Measurements from ENCODE around the gene NPY5R.

Gene NPY5R

GRCh38 chr4:163384926-163385325, 41.2 kb downstream of the NPY5R start:
- TF ChIP-seq CTCF (IDR thresholded peaks at IDR 0.05): no peak
- H3K27me3 ChIP-seq: no peaks in the 10 kb centered on the region
- no peaks in the 10 kb centered on the region for H3K9me3 ChIP-seq
- H3K27ac ChIP-seq: no peak overlapping the region
- no peaks in the 10 kb centered on the region for H3K36me3 ChIP-seq
- no peaks in the 10 kb centered on the region for H3K4me1 ChIP-seq (ENCODE audit: control insufficient read depth in 1 of 2, insufficient read depth in 1 of 2, low read depth in 1 of 2, low read length in 1 of 2)
- no peak overlapping the region for H3K4me3 ChIP-seq (ENCODE audit: low read depth in 1 of 2, low read length in 1 of 2)

GRCh38 chr4:163385466-163385865, 41.8 kb downstream of the NPY5R start:
- Histone ChIP-seq H3K4me3 (ENCODE audit: low read depth in 1 of 2, low read length in 1 of 2) (no peak overlapping the region), H3K9me3 (no peaks in the 10 kb centered on the region), H3K4me1 (ENCODE audit: control insufficient read depth in 1 of 2, insufficient read depth in 1 of 2, low read depth in 1 of 2, low read length in 1 of 2) (no peaks in the 10 kb centered on the region), H3K36me3 (no peaks in the 10 kb centered on the region), H3K27ac (no peak overlapping the region), H3K27me3 (no peaks in the 10 kb centered on the region)
- TF ChIP-seq CTCF (IDR thresholded peaks at IDR 0.05): no peak

GRCh38 chr4:163391756-163392155, 48.1 kb downstream of the NPY5R start:
- Histone ChIP-seq H3K9me3 (no peaks in the 10 kb centered on the region), H3K4me3 (ENCODE audit: low read depth in 1 of 2, low read length in 1 of 2) (no peak overlapping the region), H3K36me3 (no peaks in the 10 kb centered on the region), H3K27me3 (no peaks in the 10 kb centered on the region), H3K27ac (no peak overlapping the region), H3K4me1 (ENCODE audit: control insufficient read depth in 1 of 2, insufficient read depth in 1 of 2, low read depth in 1 of 2, low read length in 1 of 2) (no peaks in the 10 kb centered on the region)
- no peak for TF ChIP-seq CTCF (IDR thresholded peaks at IDR 0.05)

- Histone ChIP-seq H3K4me3 (ENCODE audit: low read depth in 1 of 2, low read length in 1 of 2) (no peak overlapping the region), H3K27me3 (no peaks in the 10 kb centered on the region), H3K9me3 (no peaks in the 10 kb centered on the region), H3K4me1 (ENCODE audit: control insufficient read depth in 1 of 2, insufficient read depth in 1 of 2, low read depth in 1 of 2, low read length in 1 of 2) (no peaks in the 10 kb centered on the region), H3K27ac (no peak overlapping the region), H3K36me3 (no peaks in the 10 kb centered on the region)
- no peak for TF ChIP-seq CTCF (IDR thresholded peaks at IDR 0.05)
Observed at GRCh38 chr4:163392328-163392727, 48.6 kb downstream of the NPY5R start.

GRCh38 chr4:163393471-163393870, 49.8 kb downstream of the NPY5R start:
- H3K4me1 ChIP-seq (ENCODE audit: control insufficient read depth in 1 of 2, insufficient read depth in 1 of 2, low read depth in 1 of 2, low read length in 1 of 2): no peaks in the 10 kb centered on the region
- no peaks in the 10 kb centered on the region for H3K27me3 ChIP-seq
- no peak for TF ChIP-seq CTCF (IDR thresholded peaks at IDR 0.05)
- no peaks in the 10 kb centered on the region for H3K36me3 ChIP-seq
- no peak overlapping the region for H3K27ac ChIP-seq
- H3K9me3 ChIP-seq: no peaks in the 10 kb centered on the region
- H3K4me3 ChIP-seq (ENCODE audit: low read depth in 1 of 2, low read length in 1 of 2): no peak overlapping the region

GRCh38 chr4:163395055-163395454, 51.4 kb downstream of the NPY5R start:
- H3K36me3 ChIP-seq: no peaks in the 10 kb centered on the region

More at GRCh38 chr4:163395055-163395454, 51.4 kb downstream of the NPY5R start:
- Histone ChIP-seq H3K9me3 (no peaks in the 10 kb centered on the region), H3K4me1 (ENCODE audit: control insufficient read depth in 1 of 2, insufficient read depth in 1 of 2, low read depth in 1 of 2, low read length in 1 of 2) (no peaks in the 10 kb centered on the region), H3K4me3 (ENCODE audit: low read depth in 1 of 2, low read length in 1 of 2) (no peak overlapping the region), H3K27ac (no peak overlapping the region), H3K27me3 (no peaks in the 10 kb centered on the region)
- TF ChIP-seq CTCF (IDR thresholded peaks at IDR 0.05): no peak

Measured in neutrophil (primary cell).